ENCODE measurements around the gene NAALADL2. TPM values are rescaled to one million over a fixed set of nuclear protein-coding genes. Genes with fewer than 3 reads are reported as not detected.
"Not testable (repeated sequence)": the region's sequence is repeated elsewhere in the genome, so short reads cannot be mapped to it uniquely, and the experiment has no call there.

The NAALADL2 gene
- total and polyA plus RNA-seq, 5 donors: 1.3 to 10.7 (median 9.7) TPM

GRCh38 chr3:175764722-175765121, 905.6 kb downstream of the NAALADL2 start:
- Histone ChIP-seq H3K4me3 (ENCODE audit: low read length) (no peak overlapping the region), H3K27me3 (ENCODE audit: control insufficient read depth, insufficient read depth) (no peaks in the 10 kb centered on the region), H3K27ac (ENCODE audit: low read length) (no peak overlapping the region), H3K4me1 (ENCODE audit: control insufficient read depth, insufficient read depth, low read length) (no peaks in the 10 kb centered on the region), H3K9me3 (ENCODE audit: control insufficient read depth, low read length) (no peaks in the 10 kb centered on the region)
- ATAC-seq (no peak), DNase-seq (no peak)
- 89% methylated on average over 2 of the region's 2 CpGs for WGBS
- intact Hi-C loops (cut with DNase I): no loop called here

GRCh38 chr3:175770426-175770825, 911.3 kb downstream of the NAALADL2 start:
- no peak overlapping the region for H3K4me3 ChIP-seq (ENCODE audit: low read length)
- DNase-seq (no peak), ATAC-seq (no peak)
- no peaks in the 10 kb centered on the region for H3K9me3 ChIP-seq (ENCODE audit: control insufficient read depth, low read length)
- intact Hi-C loops (cut with DNase I): no loop called here
- no peaks in the 10 kb centered on the region for H3K27me3 ChIP-seq (ENCODE audit: control insufficient read depth, insufficient read depth)
- no peaks in the 10 kb centered on the region for H3K4me1 ChIP-seq (ENCODE audit: control insufficient read depth, insufficient read depth, low read length)
- no peak overlapping the region for H3K27ac ChIP-seq (ENCODE audit: low read length)

GRCh38 chr3:175777495-175777894, 918.4 kb downstream of the NAALADL2 start:
- intact Hi-C loops (cut with DNase I): no loop called here
- H3K4me3 ChIP-seq (ENCODE audit: low read length): no peak overlapping the region
- no peak overlapping the region for H3K27ac ChIP-seq (ENCODE audit: low read length)
- DNase-seq (no peak), ATAC-seq (peak in 1 of 2 donors; percentile 59)
- no peaks in the 10 kb centered on the region for H3K27me3 ChIP-seq (ENCODE audit: control insufficient read depth, insufficient read depth)
- H3K4me1 ChIP-seq (ENCODE audit: control insufficient read depth, insufficient read depth, low read length): no peaks in the 10 kb centered on the region
- H3K9me3 ChIP-seq (ENCODE audit: control insufficient read depth, low read length): no peaks in the 10 kb centered on the region
- WGBS: 46% methylated on average over 3 of the region's 3 CpGs

- H3K4me3 ChIP-seq (ENCODE audit: low read length): no peak overlapping the region
- 88% methylated on average over 3 of the region's 3 CpGs for WGBS
- H3K27me3 ChIP-seq (ENCODE audit: control insufficient read depth, insufficient read depth): no peaks in the 10 kb centered on the region
- H3K27ac ChIP-seq (ENCODE audit: low read length): no peak overlapping the region
- DNase-seq (no peak), ATAC-seq (no peak)
- no peaks in the 10 kb centered on the region for H3K9me3 ChIP-seq (ENCODE audit: control insufficient read depth, low read length)
- intact Hi-C loops (cut with DNase I): no loop called here
- no peaks in the 10 kb centered on the region for H3K4me1 ChIP-seq (ENCODE audit: control insufficient read depth, insufficient read depth, low read length)
Observed at GRCh38 chr3:175777965-175778364, 918.8 kb downstream of the NAALADL2 start.

GRCh38 chr3:175778994-175779393, 919.9 kb downstream of the NAALADL2 start:
- Histone ChIP-seq H3K9me3 (ENCODE audit: control insufficient read depth, low read length) (no peaks in the 10 kb centered on the region), H3K4me1 (ENCODE audit: control insufficient read depth, insufficient read depth, low read length) (no peaks in the 10 kb centered on the region), H3K4me3 (ENCODE audit: low read length) (no peak overlapping the region), H3K27me3 (ENCODE audit: control insufficient read depth, insufficient read depth) (no peaks in the 10 kb centered on the region), H3K27ac (ENCODE audit: low read length) (no peak overlapping the region)
- no peak for DNase-seq
- ATAC-seq: peak in 1 of 2 donors; percentile 26
- WGBS: 43% methylated on average over 1 of the region's 1 CpG
- intact Hi-C loops (cut with DNase I): no loop called here

GRCh38 chr3:175787109-175787508, 928.0 kb downstream of the NAALADL2 start:
- DNase-seq; H3K27me3 ChIP-seq (ENCODE audit: control insufficient read depth, insufficient read depth); H3K27ac ChIP-seq (ENCODE audit: low read length); H3K4me1 ChIP-seq (ENCODE audit: control insufficient read depth, insufficient read depth, low read length); H3K4me3 ChIP-seq (ENCODE audit: low read length); H3K9me3 ChIP-seq (ENCODE audit: control insufficient read depth, low read length); ATAC-seq; intact Hi-C loops (cut with DNase I): not testable (repeated sequence)
- WGBS: 79% methylated on average over 12 of the region's 16 CpGs

GRCh38 chr3:175792245-175792644, 933.1 kb downstream of the NAALADL2 start:
- Histone ChIP-seq H3K27me3 (ENCODE audit: control insufficient read depth, insufficient read depth) (no peaks in the 10 kb centered on the region), H3K4me1 (ENCODE audit: control insufficient read depth, insufficient read depth, low read length) (no peaks in the 10 kb centered on the region), H3K27ac (ENCODE audit: low read length) (no peak overlapping the region), H3K9me3 (ENCODE audit: control insufficient read depth, low read length) (no peaks in the 10 kb centered on the region), H3K4me3 (ENCODE audit: low read length) (no peak overlapping the region)
- DNase-seq (no peak), ATAC-seq (no peak)
- intact Hi-C loops (cut with DNase I): no loop called here

- Histone ChIP-seq H3K27me3 (ENCODE audit: control insufficient read depth, insufficient read depth) (no peaks in the 10 kb centered on the region), H3K9me3 (ENCODE audit: control insufficient read depth, low read length) (no peaks in the 10 kb centered on the region), H3K27ac (ENCODE audit: low read length) (no peak overlapping the region), H3K4me1 (ENCODE audit: control insufficient read depth, insufficient read depth, low read length) (no peaks in the 10 kb centered on the region), H3K4me3 (ENCODE audit: low read length) (no peak overlapping the region)
- ATAC-seq (no peak), DNase-seq (no peak)
- intact Hi-C loops (cut with DNase I): no loop called here
Observed at GRCh38 chr3:175798326-175798725, 939.2 kb downstream of the NAALADL2 start.

GRCh38 chr3:175805825-175806224, 946.7 kb downstream of the NAALADL2 start:
- WGBS: 47% methylated on average over 2 of the region's 2 CpGs
- no peak for DNase-seq

GRCh38 chr3:175807175-175807574, 948.0 kb downstream of the NAALADL2 start:
- Histone ChIP-seq H3K27ac (ENCODE audit: low read length) (no peak overlapping the region), H3K27me3 (ENCODE audit: control insufficient read depth, insufficient read depth) (no peaks in the 10 kb centered on the region), H3K9me3 (ENCODE audit: control insufficient read depth, low read length) (no peaks in the 10 kb centered on the region), H3K4me1 (ENCODE audit: control insufficient read depth, insufficient read depth, low read length) (no peaks in the 10 kb centered on the region), H3K4me3 (ENCODE audit: low read length) (no peak overlapping the region)
- DNase-seq (no peak), ATAC-seq (no peak)
- intact Hi-C loops (cut with DNase I): no loop called here
- WGBS: 80% methylated on average over 1 of the region's 1 CpG

More at GRCh38 chr3:175805825-175806224, 946.7 kb downstream of the NAALADL2 start:
- Histone ChIP-seq H3K27me3 (ENCODE audit: control insufficient read depth, insufficient read depth) (no peaks in the 10 kb centered on the region), H3K4me3 (ENCODE audit: low read length) (no peak overlapping the region), H3K4me1 (ENCODE audit: control insufficient read depth, insufficient read depth, low read length) (no peaks in the 10 kb centered on the region), H3K27ac (ENCODE audit: low read length) (no peak overlapping the region), H3K9me3 (ENCODE audit: control insufficient read depth, low read length) (no peaks in the 10 kb centered on the region)
- intact Hi-C loops (cut with DNase I): no loop called here
- no peak for ATAC-seq

GRCh38 chr3:175818811-175819464, 959.8 kb downstream of the NAALADL2 start:
- 83% methylated on average over 3 of the region's 3 CpGs for WGBS
- peaks cover 4% of the 10 kb centered on the region for H3K9me3 ChIP-seq (ENCODE audit: control insufficient read depth, low read length)
- H3K4me3 ChIP-seq (ENCODE audit: low read length): no peak overlapping the region
- intact Hi-C loops (cut with DNase I): no loop called here
- H3K27me3 ChIP-seq (ENCODE audit: control insufficient read depth, insufficient read depth): no peaks in the 10 kb centered on the region
- H3K4me1 ChIP-seq (ENCODE audit: control insufficient read depth, insufficient read depth, low read length): no peaks in the 10 kb centered on the region
- DNase-seq: no peak
- no peak overlapping the region for H3K27ac ChIP-seq (ENCODE audit: low read length)
- ATAC-seq: no peak
